Vagina (tissue), 2 donors: Measurements from ENCODE around the gene HIRA. TPM values are rescaled to one million over a fixed set of nuclear protein-coding genes. Genes with fewer than 3 reads are reported as not detected.

ENCODE experiments used
- DNase-seq, 2 donors: peaks; one replicate each; pipeline ENCODE4 v3.0.0-alpha.2; 2017; ENCODE audit errors: extremely low spot score in 2 of 2
- H3K27ac ChIP-seq: fragments of 200-600 bp; sonication (generic); one replicate; pipeline ENCODE4 v1.5.1; 2019
- H3K27me3 ChIP-seq: fragments of 200-600 bp; sonication (generic); one replicate; pipeline ENCODE4 v1.5.1; 2019
- H3K36me3 ChIP-seq, 2 donors: fragments of 200-600 bp; sonication (generic); one replicate each; pipeline ENCODE4 v1.5.1; 2017 to 2019
- H3K4me1 ChIP-seq: fragments of 200-600 bp; sonication (generic); one replicate; pipeline ENCODE4 v1.5.1; 2019
- H3K4me3 ChIP-seq, 2 donors: fragments of 200-600 bp; sonication (generic); 1 replicate in 1 of 2; 2 replicates in 1 of 2; pipeline ENCODE4 v1.5.1; 2016 to 2019
- H3K9me3 ChIP-seq: fragments of 200-600 bp; sonication (generic); one replicate; pipeline ENCODE4 v1.5.1; 2019
- CTCF ChIP-seq, 3 experiments: fragments of 450-650 bp in 2 of 3; fragments of 200-600 bp in 1 of 3; sonication (generic) in 1 of 3; IDR thresholded peaks; one replicate each; pipeline ENCODE4 v1.5.1; 2017 to 2019; ENCODE audit warnings: antibody characterized with exemption in 3 of 3, mild to moderate bottlenecking in 2 of 3, moderate library complexity in 2 of 3
- POLR2A ChIP-seq, 2 donors: fragments of 450-650 bp; IDR thresholded peaks; one replicate each; pipeline ENCODE4 v1.6.1; 2017; ENCODE audit warnings: antibody characterized with exemption in 2 of 2, mild to moderate bottlenecking in 2 of 2, moderate library complexity in 2 of 2
- POLR2AphosphoS5 ChIP-seq, 2 donors: sonication (generic); formaldehyde crosslinking; IDR thresholded peaks; one replicate each; pipeline ENCODE4 v1.9.0; 2017; ENCODE audit warnings: antibody characterized with exemption in 2 of 2, mild to moderate bottlenecking in 2 of 2, low read depth in 1 of 2; ENCODE audit not compliant: insufficient read depth in 1 of 2
- intact Hi-C: fragments of 100-400 bp; cut with DNase I; formaldehyde crosslinking; loops from one replicate; pipeline ENCODE4 v1.15.1; 2023
- total RNA-seq: library from RNA; depleted of rRNA; stranded (reverse); fragments of >200 nt; gene quantifications from one replicate; pipeline ENCODE4 v1.2.3, GENCODE V29; 2016

Gene HIRA
- total RNA-seq, 1 donor from 2014 or later, result 13.5 TPM

- Histone ChIP-seq H3K9me3 (no peaks in the 10 kb centered on the region), H3K36me3 (peaks cover 0 to 60% of the 10 kb centered on the region in 2 donors), H3K4me3 (no peak overlapping the region), H3K27me3 (no peaks in the 10 kb centered on the region), H3K27ac (no peak overlapping the region), H3K4me1 (no peaks in the 10 kb centered on the region)
- TF ChIP-seq POLR2A (IDR thresholded peaks at IDR 0.05), result no peak
- no peak for TF ChIP-seq CTCF (IDR thresholded peaks at IDR 0.05)
- TF ChIP-seq POLR2AphosphoS5 (IDR thresholded peaks at IDR 0.05; ENCODE audit: insufficient read depth in 1 of 2, low read depth in 1 of 2), result no peak
- intact Hi-C loops, result no loop called here
- no peak for DNase-seq
Observed at GRCh38 chr22:19457828-19458428, 26.4 kb upstream of the HIRA start.

DNA sequence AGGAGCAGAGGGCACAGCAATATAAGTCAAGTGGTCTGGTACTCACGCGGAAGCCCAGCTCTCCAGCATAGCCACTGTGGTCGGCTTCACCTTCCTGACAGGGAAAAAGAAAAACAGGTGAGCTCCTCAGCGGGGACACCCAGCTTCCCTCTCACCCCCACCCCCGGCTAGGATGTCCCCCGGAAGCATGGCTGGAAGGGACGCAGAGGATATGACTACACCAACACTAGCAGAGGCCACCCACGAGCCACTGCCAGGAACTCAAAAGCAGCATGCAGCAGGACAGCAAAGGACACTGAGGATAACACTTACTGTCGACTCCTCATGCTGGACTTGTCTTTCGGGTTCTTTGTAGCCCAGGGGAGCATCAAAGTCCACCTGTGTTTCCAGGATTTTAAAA lies 25.0 kb upstream of the HIRA start:
- Histone ChIP-seq H3K9me3 (no peaks in the 10 kb centered on the region), H3K4me1 (no peaks in the 10 kb centered on the region), H3K4me3 (no peak overlapping the region), H3K27ac (no peak overlapping the region), H3K27me3 (no peaks in the 10 kb centered on the region), H3K36me3 (peaks cover 0 to 63% of the 10 kb centered on the region in 2 donors)
- no peak for DNase-seq
- TF ChIP-seq CTCF (IDR thresholded peaks at IDR 0.05), result no peak
- TF ChIP-seq POLR2AphosphoS5 (IDR thresholded peaks at IDR 0.05; ENCODE audit: insufficient read depth in 1 of 2, low read depth in 1 of 2), result no peak
- no peak for TF ChIP-seq POLR2A (IDR thresholded peaks at IDR 0.05)
- intact Hi-C loops, result no loop called here

DNA sequence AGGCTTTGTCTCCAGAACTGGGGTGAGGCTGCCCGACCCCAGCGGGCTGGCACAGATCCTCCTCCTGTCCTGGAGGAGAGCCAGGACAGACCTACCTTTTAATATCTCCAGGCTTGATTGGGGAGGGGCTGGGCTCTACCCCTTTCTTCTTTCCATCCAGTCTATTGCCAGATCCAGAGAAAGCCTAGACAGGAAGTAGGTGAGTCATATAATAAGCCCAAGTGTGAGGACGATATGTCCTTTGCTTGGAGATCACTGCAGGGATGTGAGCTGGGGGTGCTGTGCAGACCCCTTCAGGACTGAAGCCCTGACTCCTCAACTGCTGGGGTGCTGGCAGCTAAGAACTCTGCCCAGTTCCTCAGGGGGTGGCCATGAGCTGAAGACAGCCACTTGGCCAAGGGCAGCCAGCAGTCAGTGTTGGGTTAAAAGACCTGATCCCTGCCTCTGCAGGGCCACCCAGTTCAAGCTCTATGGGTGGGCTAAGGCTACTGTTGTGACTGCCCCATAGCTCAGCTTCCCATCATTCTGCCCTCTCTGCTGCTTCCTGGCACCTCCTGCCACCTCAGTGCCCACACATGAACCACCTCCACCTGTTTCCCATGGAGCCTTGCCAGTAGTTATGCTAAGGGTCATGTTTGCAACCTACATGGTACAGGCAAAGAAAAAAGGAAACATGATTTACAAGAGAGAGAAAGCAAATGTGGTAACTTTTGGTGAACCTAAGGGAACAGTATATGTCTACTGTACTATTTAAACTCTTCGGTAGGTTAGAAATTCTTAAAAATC lies 24.2 kb upstream of the HIRA start:
- no peaks in the 10 kb centered on the region for H3K27me3 ChIP-seq
- intact Hi-C loops, result no loop called here

DNA sequence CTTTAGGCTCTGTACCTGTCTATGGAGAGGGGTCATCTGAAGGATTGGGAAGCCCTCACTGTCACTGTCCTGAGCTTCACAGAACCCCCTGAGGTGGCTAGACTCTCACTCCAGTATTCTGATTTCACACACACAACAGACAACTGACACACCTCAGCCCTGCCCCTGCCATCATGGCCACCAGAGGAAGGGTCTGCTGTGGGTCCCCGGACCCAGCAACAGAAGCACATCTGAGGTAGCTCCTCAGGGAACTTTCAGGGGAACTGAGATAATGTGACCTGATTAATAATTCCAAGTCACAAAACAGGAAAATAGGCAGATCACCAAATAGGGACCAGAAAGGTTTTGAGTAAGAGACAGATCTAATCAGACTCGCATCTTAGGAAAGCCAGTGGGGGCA lies 23.5 kb upstream of the HIRA start:
- H3K27ac ChIP-seq, result no peak overlapping the region
- intact Hi-C loops, result no loop called here
- no peak for TF ChIP-seq POLR2A (IDR thresholded peaks at IDR 0.05)
- no peak for TF ChIP-seq CTCF (IDR thresholded peaks at IDR 0.05)
- TF ChIP-seq POLR2AphosphoS5 (IDR thresholded peaks at IDR 0.05; ENCODE audit: insufficient read depth in 1 of 2, low read depth in 1 of 2), result no peak
- no peaks in the 10 kb centered on the region for H3K4me1 ChIP-seq
- no peaks in the 10 kb centered on the region for H3K27me3 ChIP-seq
- H3K36me3 ChIP-seq, result peaks cover 0 to 72% of the 10 kb centered on the region in 2 donors
- H3K9me3 ChIP-seq, result no peaks in the 10 kb centered on the region
- no peak overlapping the region for H3K4me3 ChIP-seq
- no peak for DNase-seq

More for the DNA sequence above, 24.2 kb upstream of the HIRA start:
- no peak for TF ChIP-seq POLR2A (IDR thresholded peaks at IDR 0.05)
- TF ChIP-seq POLR2AphosphoS5 (IDR thresholded peaks at IDR 0.05; ENCODE audit: insufficient read depth in 1 of 2, low read depth in 1 of 2), result no peak
- TF ChIP-seq CTCF (IDR thresholded peaks at IDR 0.05), result no peak
- Histone ChIP-seq H3K4me3 (no peak overlapping the region), H3K36me3 (peaks cover 0 to 68% of the 10 kb centered on the region in 2 donors), H3K27ac (no peak overlapping the region), H3K9me3 (no peaks in the 10 kb centered on the region), H3K4me1 (no peaks in the 10 kb centered on the region)
- no peak for DNase-seq

DNA sequence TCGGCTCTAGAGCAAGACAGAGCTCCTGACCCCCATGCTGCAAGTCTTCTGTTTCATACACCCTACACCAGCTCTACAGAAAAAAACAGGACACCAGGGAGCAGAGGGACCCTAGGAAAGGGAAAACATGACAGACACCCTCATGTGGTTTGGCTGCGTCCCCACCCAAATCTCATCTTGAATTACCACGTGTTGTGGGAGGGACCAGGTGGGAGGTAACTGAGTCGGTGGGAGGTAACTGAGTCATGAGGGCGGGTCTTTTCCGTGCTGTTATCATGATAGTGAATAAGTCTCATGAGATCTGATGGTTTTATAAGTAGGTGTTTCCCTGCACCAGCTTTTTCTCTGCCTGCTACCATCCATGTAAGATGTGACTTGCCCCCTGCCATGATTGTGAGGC lies 22.6 kb upstream of the HIRA start:
- Histone ChIP-seq H3K4me3 (no peak overlapping the region), H3K27ac (no peak overlapping the region), H3K27me3 (no peaks in the 10 kb centered on the region), H3K4me1 (no peaks in the 10 kb centered on the region), H3K9me3 (no peaks in the 10 kb centered on the region), H3K36me3 (peaks cover 0 to 72% of the 10 kb centered on the region in 2 donors)
- intact Hi-C loops, result no loop called here
- no peak for DNase-seq
- no peak for TF ChIP-seq CTCF (IDR thresholded peaks at IDR 0.05)
- TF ChIP-seq POLR2A (IDR thresholded peaks at IDR 0.05), result no peak
- no peak for TF ChIP-seq POLR2AphosphoS5 (IDR thresholded peaks at IDR 0.05; ENCODE audit: insufficient read depth in 1 of 2, low read depth in 1 of 2)
